B cell (primary cell): ENCODE measurements around the gene RPS6KA4. TPM values are rescaled to one million over a fixed set of nuclear protein-coding genes. Genes with fewer than 3 reads are reported as not detected.

ENCODE experiments used
- ATAC-seq: fragments of 200-7000 bp; cut with Tn5 transposase; one replicate; pipeline ENCODE4 v1.10.0; 2021; ENCODE audit warnings: low read depth, mild to moderate bottlenecking, moderate number of reproducible peaks, moderate library complexity
- CTCF ChIA-PET: fragments of 350-600 bp; sonication (Branson Sonifier 250); formaldehyde crosslinking; loops from one replicate; lab custom pipeline; 2021; ENCODE audit warnings: antibody characterized with exemption, inconsistent platforms; lab: Charles Lee
- POLR2A ChIA-PET: fragments of 350-600 bp; sonication (Branson Sonifier 250); formaldehyde crosslinking; loops from one replicate; lab custom pipeline; 2021; ENCODE audit warnings: antibody characterized with exemption; lab: Charles Lee
- DNase-seq: peaks from one replicate; pipeline ENCODE4 v3.0.0; 2013
- H2AFZ ChIP-seq: 2 replicates; pipeline ENCODE4 v1.6.1; 2012; ENCODE audit warnings: mild to moderate bottlenecking, low read depth, low read length; ENCODE audit not compliant: insufficient read depth, poor library complexity, severe bottlenecking
- H3K27ac ChIP-seq, 2 donors: 1 replicate in 1 of 2; 2 replicates in 1 of 2; pipeline ENCODE4 v1.5.1; 2012 to 2013; ENCODE audit warnings: low read length in 2 of 2, mild to moderate bottlenecking in 2 of 2, moderate library complexity in 1 of 2
- H3K27me3 ChIP-seq, 4 experiments: fragments of 200-600 bp in 1 of 4; sonication (generic) in 1 of 4; replicated peaks in 1 of 4; 1 replicate in 2 of 4; 2 replicates in 2 of 4; pipeline versions ENCODE4 v1.6.1 to v1.7.0; 2013 to 2016; ENCODE audit warnings: low read length in 3 of 4, mild to moderate bottlenecking in 2 of 4, mixed read lengths in 1 of 4, moderate library complexity in 1 of 4; ENCODE audit not compliant: insufficient read depth in 4 of 4, control insufficient read depth in 3 of 4; ENCODE audit errors: control extremely low read depth in 1 of 4
- H3K36me3 ChIP-seq, 2 experiments: replicated peaks in 1 of 2; 1 replicate in 1 of 2; 2 replicates in 1 of 2; pipeline versions ENCODE4 v1.6.1 to v1.7.1; 2013; ENCODE audit warnings: low read length in 1 of 2; ENCODE audit not compliant: insufficient read depth in 2 of 2, control insufficient read depth in 1 of 2; ENCODE audit errors: control extremely low read depth in 1 of 2, extremely low read depth in 1 of 2
- H3K4me1 ChIP-seq, 2 donors: fragments of 200-600 bp in 1 of 2; sonication (generic) in 1 of 2; 1 replicate in 1 of 2; 2 replicates in 1 of 2; pipeline versions ENCODE4 v1.5.1 to v1.6.1; 2013 to 2017; ENCODE audit warnings: low read length in 2 of 2; ENCODE audit not compliant: control insufficient read depth in 2 of 2, insufficient read depth in 2 of 2
- H3K4me2 ChIP-seq: replicated peaks from 2 replicates; pipeline ENCODE3; 2012; ENCODE audit warnings: mild to moderate bottlenecking, low read depth, low read length; ENCODE audit not compliant: poor library complexity, severe bottlenecking
- H3K4me3 ChIP-seq, 5 experiments: fragments of 200-600 bp in 1 of 5; sonication (generic) in 1 of 5; 1 replicate in 3 of 5; 2 replicates in 2 of 5; pipeline versions ENCODE4 v1.5.1 to v1.7.0; 2011 to 2016; ENCODE audit warnings: low read length in 4 of 5, mild to moderate bottlenecking in 4 of 5, low read depth in 2 of 5, control low read depth in 1 of 5, moderate library complexity in 1 of 5; ENCODE audit not compliant: insufficient read depth in 1 of 5; ENCODE audit errors: control extremely low read depth in 1 of 5, extremely low read depth in 1 of 5
- H3K79me2 ChIP-seq: fragments of 200-600 bp; sonication (generic); one replicate; pipeline ENCODE4 v1.6.0; 2016; ENCODE audit warnings: low read length; ENCODE audit not compliant: control insufficient read depth, insufficient read depth
- H3K9ac ChIP-seq: fragments of 200-600 bp; sonication (generic); 2 replicates; pipeline ENCODE4 v1.6.1; 2017; ENCODE audit warnings: mild to moderate bottlenecking, low read length, moderate library complexity
- H3K9me3 ChIP-seq, 3 donors: one replicate each; pipeline versions ENCODE4 v1.6.1 to v1.7.1; 2013; ENCODE audit warnings: low read length in 2 of 3; ENCODE audit not compliant: control insufficient read depth in 2 of 3, insufficient read depth in 1 of 3; ENCODE audit errors: control extremely low read depth in 1 of 3
- H4K20me1 ChIP-seq: 2 replicates; pipeline ENCODE4 v1.6.0; 2012; ENCODE audit warnings: mild to moderate bottlenecking, low read length; ENCODE audit not compliant: insufficient read depth, control insufficient read depth, poor library complexity, severe bottlenecking
- H3K27ac Mint-ChIP-seq: one replicate; pipeline ENCODE4 v1.8.0; 2021; ENCODE audit warnings: mixed read lengths
- H3K27me3 Mint-ChIP-seq: one replicate; pipeline ENCODE4 v1.8.0; 2021; ENCODE audit warnings: mixed read lengths
- H3K4me1 Mint-ChIP-seq: one replicate; pipeline ENCODE4 v1.8.0; 2021; ENCODE audit warnings: mixed read lengths
- H3K4me3 Mint-ChIP-seq: one replicate; pipeline ENCODE4 v1.8.0; 2021; ENCODE audit warnings: mixed read lengths
- H3K9me3 Mint-ChIP-seq: one replicate; pipeline ENCODE4 v1.8.0; 2022; ENCODE audit warnings: mixed read lengths; ENCODE audit not compliant: insufficient read depth
- CTCF ChIP-seq: fragments of 200-600 bp; IDR thresholded peaks from one replicate; pipeline ENCODE4 v1.8.0; 2022; ENCODE audit warnings: antibody characterized with exemption, mild to moderate bottlenecking
- EZH2 ChIP-seq: IDR thresholded peaks from 2 replicates; pipeline ENCODE4 v1.6.1; 2012; ENCODE audit warnings: borderline replicate concordance, low read depth, mild to moderate bottlenecking, moderate library complexity, low read length; ENCODE audit not compliant: insufficient read depth, poor library complexity, severe bottlenecking
- WGBS: methylation state at CpG from one replicate; pipeline ENCODE4 v1.1.5; 2013; ENCODE audit warnings: missing lambda C conversion rate; ENCODE audit not compliant: insufficient coverage; 5-methylcytosine and 5-hydroxymethylcytosine counted together
- intact Hi-C: fragments of 100-400 bp; cut with micrococcal nuclease; formaldehyde crosslinking; loops from one replicate; pipeline ENCODE4 v1.10.0; 2022
- polyA plus RNA-seq: library from polyadenylated mRNA; depleted of rRNA; stranded (reverse); fragments of >200 nt; gene quantifications from 2 replicates; pipeline ENCODE4 v1.2.3, GENCODE V29; 2012
- total RNA-seq, 2 donors: library from RNA; stranded (reverse); fragments of 120-200 nt in 1 of 2; gene quantifications; 1 replicate in 1 of 2; 2 replicates in 1 of 2; pipeline versions ENCODE4 v1.2.3 to v1.2.4, GENCODE V29; 2013 to 2022

The RPS6KA4 gene
- total and polyA plus RNA-seq, 2 donors (not counting 1 experiment from before 2014, with no cell fraction given): 22.6 to 32.5 TPM

GRCh38 chr11:64317325-64317960, 41.5 kb upstream of the RPS6KA4 start, which contains the start of gene TRMT112:
TSS of gene TRMT112 (minus strand) at chr11:64317559. CDS start at chr11:64317526, 33 bp downstream.
- H3K27ac ChIP-seq: peak within 1 kb of the TSS; percentile 99 to 100
- peaks cover 8 to 26% of the 10 kb centered on the region in 2 donors for H3K4me1 ChIP-seq
- H3K4me2 ChIP-seq: peak within 1 kb of the TSS; percentile 99
- Mint-ChIP-seq H3K4me3 (peak within 1 kb of the TSS; percentile 98), H3K27ac (peak within 1 kb of the TSS; percentile 100), H3K4me1 (peaks cover 38% of the 10 kb centered on the region), H3K27me3 (no peaks in the 10 kb centered on the region), H3K9me3 (no peaks in the 10 kb centered on the region)
- intact Hi-C loops: loop anchor here (1.0 to 5.0 kb wide), 7 partner anchors 12 to 425 kb away; partner anchors contain the start of genes ESRRA, GPR137 and RASGRP2
- H3K36me3 ChIP-seq: peaks cover 0 to 33% of the 10 kb centered on the region in 2 experiments
- POLR2A ChIA-PET: interaction anchor here (0.5 to 2.6 kb wide), 28 partner anchors 13 to 1476 kb away, joined by 3 to 50 read pairs (median 4); partner anchors contain the start of genes BAD, CCDC88B, ESRRA and FAU
- H3K79me2 ChIP-seq: peaks cover 19% of the 10 kb centered on the region
- H3K9ac ChIP-seq: peak within 1 kb of the TSS; percentile 95
- peak within 1 kb of the TSS; percentile 89 for H2AFZ ChIP-seq
- no peaks in the 10 kb centered on the region for H3K27me3 ChIP-seq
- H3K9me3 ChIP-seq: no peaks in the 10 kb centered on the region
- H3K4me3 ChIP-seq: peak within 1 kb of the TSS; percentile 76 to 95 (median 81)
- peak; percentile 66 for ATAC-seq
- peaks cover 10% of the 10 kb centered on the region for H4K20me1 ChIP-seq
- DNase-seq: peak; percentile 99
- WGBS: under 1% methylated on average over 43 of the region's 43 CpGs
- CTCF ChIA-PET: interaction anchor here (0.6 to 4.7 kb wide), 31 partner anchors 8 to 534 kb away, joined by 3 to 188 read pairs (median 7); partner anchors contain the start of genes BAD, CATSPERZ, CCDC88B and ESRRA
- no peak for TF ChIP-seq CTCF
- TF ChIP-seq EZH2: no peak
